Right hindlimb (tissue), 1 donor: ENCODE measurements around the gene SLC16A14.

Experiments used
- DNase-seq: peaks from one replicate; pipeline ENCODE4 v3.0.0-alpha.2; 2018

SLC16A14 gene

GRCh38 chr2:230023313-230023712 is 45.4 kb downstream of the SLC16A14 start:
- no peak for DNase-seq

- no peak for DNase-seq
Measured at GRCh38 chr2:230019742-230020141, 49.0 kb downstream of the SLC16A14 start.

- DNase-seq, result no peak
Measured at GRCh38 chr2:230018153-230018552, 50.6 kb downstream of the SLC16A14 start.

GRCh38 chr2:230016844-230017243 is 51.9 kb downstream of the SLC16A14 start:
- no peak for DNase-seq

GRCh38 chr2:230012267-230012884 is 56.3 kb downstream of the SLC16A14 start:
- no peak for DNase-seq

GRCh38 chr2:230011617-230012016 is 57.1 kb downstream of the SLC16A14 start:
- DNase-seq, result no peak

- DNase-seq, result no peak
Measured at GRCh38 chr2:230010501-230010900, 58.2 kb downstream of the SLC16A14 start.

- DNase-seq, result no peak
Measured at GRCh38 chr2:230008708-230009066, 60.0 kb downstream of the SLC16A14 start.

GRCh38 chr2:230007931-230008707 is 60.6 kb downstream of the SLC16A14 start:
- DNase-seq, result peak; percentile 61

GRCh38 chr2:230000118-230000841 is 68.4 kb downstream of the SLC16A14 start:
- no peak for DNase-seq

- DNase-seq, result no peak
Measured at GRCh38 chr2:229997565-229997964, 71.2 kb downstream of the SLC16A14 start.

GRCh38 chr2:229996320-229996719 is 72.4 kb downstream of the SLC16A14 start:
- no peak for DNase-seq

GRCh38 chr2:229993236-229993635 is 75.5 kb downstream of the SLC16A14 start:
- DNase-seq, result no peak
